Smooth muscle cell (in vitro differentiated cells): ENCODE results near the gene LRRC3C. TPM values are rescaled to one million over a fixed set of nuclear protein-coding genes. Genes with fewer than 3 reads are reported as not detected.
A peak's percentile ranks its signal among the peaks of the same experiment; 100 is the strongest.

ENCODE experiments used
- DNase-seq: peaks from one replicate; lab custom pipeline; 2025; ENCODE audit not compliant: unreplicated experiment; lab: John Stamatoyannopoulos, UW
- H2AFZ ChIP-seq: fragments of 200-600 bp; sonication (generic); 2 replicates; pipeline ENCODE4 v1.6.0; 2016; ENCODE audit warnings: antibody characterized with exemption, low read depth, mild to moderate bottlenecking
- H3F3A ChIP-seq: fragments of 200-600 bp; sonication (generic); 2 replicates; pipeline ENCODE4 v1.6.0; 2017; ENCODE audit warnings: antibody characterized with exemption, low read depth
- H3K27ac ChIP-seq: fragments of 200-600 bp; sonication (generic); 2 replicates; pipeline ENCODE4 v1.5.1; 2016; ENCODE audit warnings: low read depth, mild to moderate bottlenecking
- H3K27me3 ChIP-seq: fragments of 200-600 bp; sonication (generic); 2 replicates; pipeline ENCODE4 v1.6.1; 2016; ENCODE audit warnings: low read depth, mild to moderate bottlenecking
- H3K36me3 ChIP-seq: fragments of 200-600 bp; sonication (generic); 2 replicates; pipeline ENCODE4 v1.5.1; 2016; ENCODE audit warnings: low read depth
- H3K4me1 ChIP-seq: fragments of 200-600 bp; sonication (generic); 2 replicates; pipeline ENCODE4 v1.5.1; 2016; ENCODE audit warnings: low read depth
- H3K4me2 ChIP-seq: fragments of 200-600 bp; sonication (generic); 2 replicates; pipeline ENCODE4 v1.6.0; 2016; ENCODE audit warnings: mild to moderate bottlenecking
- H3K4me3 ChIP-seq: fragments of 200-600 bp; sonication (generic); 2 replicates; pipeline ENCODE4 v1.5.1; 2016; ENCODE audit warnings: mild to moderate bottlenecking
- H3K79me2 ChIP-seq: fragments of 200-600 bp; sonication (generic); 2 replicates; pipeline ENCODE4 v1.6.0; 2016; ENCODE audit warnings: low read depth, mild to moderate bottlenecking
- H3K9ac ChIP-seq: fragments of 200-600 bp; sonication (generic); 2 replicates; pipeline ENCODE4 v1.6.0; 2016; ENCODE audit warnings: low read depth
- H3K9me3 ChIP-seq: fragments of 200-600 bp; sonication (generic); replicated peaks from 2 replicates; pipeline ENCODE4 v1.5.1; 2016; ENCODE audit warnings: low read depth
- H4K20me1 ChIP-seq: fragments of 200-600 bp; sonication (generic); 2 replicates; pipeline ENCODE4 v1.6.0; 2016; ENCODE audit warnings: low read depth
- WGBS: methylation state at CpG from one replicate; pipeline ENCODE4 v1.1.7; 2016; ENCODE audit warnings: low lambda C conversion rate; 5-methylcytosine and 5-hydroxymethylcytosine counted together
- polyA plus RNA-seq: library from polyadenylated mRNA; unstranded; fragments of >200 nt; fragmentation: Nextera tagmentation; extraction: Ambion mirVana; gene quantifications from 2 replicates; pipeline ENCODE4 v1.2.1, GENCODE V29; 2016
- total RNA-seq: library from RNA; depleted of rRNA; stranded (reverse); fragments of >200 nt; gene quantifications from 2 replicates; pipeline ENCODE4 v1.2.3, GENCODE V29; 2014
- TF ChIP-seq, protein P1 (sequence below): fragments of 200-600 bp; sonication (generic); IDR thresholded peaks from 2 replicates; pipeline ENCODE4 v1.5.1; 2017; ENCODE audit warnings: borderline replicate concordance, mild to moderate bottlenecking, antibody characterized with exemption; ENCODE audit not compliant: insufficient read depth, poor library complexity, severe bottlenecking

The LRRC3C gene
- total and polyA plus RNA-seq, 2 experiments from 2014 or later = not detected

DNA sequence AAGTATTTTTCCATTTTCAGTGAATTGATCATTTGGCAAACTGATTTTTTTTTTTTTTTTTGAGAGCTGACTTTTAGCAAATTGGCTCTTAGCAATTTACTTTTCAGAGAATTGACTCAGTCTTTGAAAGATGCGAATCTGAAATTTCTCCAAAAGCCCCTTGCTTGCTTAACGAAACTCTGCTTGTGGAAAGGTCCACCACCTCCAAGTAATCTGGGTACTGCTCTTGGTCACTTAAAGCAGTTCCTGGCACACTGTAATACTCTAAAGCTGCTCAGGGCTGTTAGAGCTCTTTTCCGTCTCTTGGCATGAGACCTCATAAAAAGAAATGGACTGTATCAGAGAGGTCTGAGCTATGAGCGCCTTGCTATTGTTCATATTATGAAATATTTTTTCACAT is 12.0 kb upstream of the LRRC3C start:
- Histone ChIP-seq H3K4me3 (no peak overlapping the region), H4K20me1 (no peaks in the 10 kb centered on the region), H3K4me1 (no peaks in the 10 kb centered on the region), H3K36me3 (no peaks in the 10 kb centered on the region), H3K27ac (no peak overlapping the region), H2AFZ (no peak overlapping the region), H3F3A (no peaks in the 10 kb centered on the region), H3K27me3 (no peaks in the 10 kb centered on the region), H3K79me2 (no peaks in the 10 kb centered on the region), H3K9ac (no peak overlapping the region), H3K4me2 (no peak overlapping the region), H3K9me3 (no peaks in the 10 kb centered on the region)
- 67% methylated on average over 4 of the region's 4 CpGs for WGBS
- DNase-seq = no peak
- TF ChIP-seq, protein P1, sequence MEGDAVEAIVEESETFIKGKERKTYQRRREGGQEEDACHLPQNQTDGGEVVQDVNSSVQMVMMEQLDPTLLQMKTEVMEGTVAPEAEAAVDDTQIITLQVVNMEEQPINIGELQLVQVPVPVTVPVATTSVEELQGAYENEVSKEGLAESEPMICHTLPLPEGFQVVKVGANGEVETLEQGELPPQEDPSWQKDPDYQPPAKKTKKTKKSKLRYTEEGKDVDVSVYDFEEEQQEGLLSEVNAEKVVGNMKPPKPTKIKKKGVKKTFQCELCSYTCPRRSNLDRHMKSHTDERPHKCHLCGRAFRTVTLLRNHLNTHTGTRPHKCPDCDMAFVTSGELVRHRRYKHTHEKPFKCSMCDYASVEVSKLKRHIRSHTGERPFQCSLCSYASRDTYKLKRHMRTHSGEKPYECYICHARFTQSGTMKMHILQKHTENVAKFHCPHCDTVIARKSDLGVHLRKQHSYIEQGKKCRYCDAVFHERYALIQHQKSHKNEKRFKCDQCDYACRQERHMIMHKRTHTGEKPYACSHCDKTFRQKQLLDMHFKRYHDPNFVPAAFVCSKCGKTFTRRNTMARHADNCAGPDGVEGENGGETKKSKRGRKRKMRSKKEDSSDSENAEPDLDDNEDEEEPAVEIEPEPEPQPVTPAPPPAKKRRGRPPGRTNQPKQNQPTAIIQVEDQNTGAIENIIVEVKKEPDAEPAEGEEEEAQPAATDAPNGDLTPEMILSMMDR = no peak

DNA sequence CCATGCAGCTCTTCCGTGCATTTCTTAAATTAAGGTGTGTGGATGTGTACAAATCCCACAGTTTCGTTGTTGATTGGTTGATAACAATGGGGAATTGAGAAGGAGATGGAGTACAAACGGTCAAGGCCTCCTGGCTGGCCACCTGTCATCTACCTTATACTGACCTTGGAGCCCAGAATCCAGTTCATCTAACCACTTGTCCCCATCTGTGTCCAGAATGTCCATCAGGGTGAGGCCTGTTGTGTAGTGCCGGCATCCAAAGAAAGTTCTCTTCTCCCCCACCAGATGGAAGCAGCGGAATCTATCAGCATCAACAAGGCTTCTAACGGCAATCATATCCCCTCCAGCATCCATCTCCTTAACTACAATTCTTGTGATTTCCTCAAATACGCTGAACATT is 10.6 kb upstream of the LRRC3C start:
- Histone ChIP-seq H4K20me1 (no peaks in the 10 kb centered on the region), H3K9ac (no peak overlapping the region), H3K4me2 (no peak overlapping the region), H3K27ac (no peak overlapping the region), H3K27me3 (no peaks in the 10 kb centered on the region), H3K36me3 (no peaks in the 10 kb centered on the region), H2AFZ (no peak overlapping the region), H3K4me3 (no peak overlapping the region), H3K4me1 (no peaks in the 10 kb centered on the region), H3K79me2 (no peaks in the 10 kb centered on the region), H3F3A (no peaks in the 10 kb centered on the region), H3K9me3 (no peaks in the 10 kb centered on the region)
- DNase-seq = no peak
- TF ChIP-seq, protein P1 = peak; percentile 5
- WGBS = 92% methylated on average over 7 of the region's 7 CpGs

- Histone ChIP-seq H3K9ac (no peak overlapping the region), H3K4me3 (no peak overlapping the region), H2AFZ (no peak overlapping the region), H3K4me2 (no peak overlapping the region), H3K9me3 (no peaks in the 10 kb centered on the region), H3K4me1 (no peaks in the 10 kb centered on the region), H3K27ac (no peak overlapping the region), H3K27me3 (no peaks in the 10 kb centered on the region), H4K20me1 (peaks cover 13% of the 10 kb centered on the region), H3K36me3 (no peaks in the 10 kb centered on the region), H3F3A (no peaks in the 10 kb centered on the region), H3K79me2 (no peaks in the 10 kb centered on the region)
- over 99% methylated on average over 9 of the region's 9 CpGs for WGBS
- TF ChIP-seq, protein P1 = no peak
- no peak for DNase-seq
These were observed 8.3 kb upstream of the LRRC3C start for GRCh38 chr17:39919087-39919683.
